Measurements from ENCODE around the gene MMP23B.
"Not testable (repeated sequence)": the region's sequence is repeated elsewhere in the genome, so short reads cannot be mapped to it uniquely, and the experiment has no call there.

The MMP23B gene

GRCh38 chr1:1662830-1663560 lies 31.0 kb downstream of the MMP23B start:
- not testable (repeated sequence) for ATAC-seq

GRCh38 chr1:1664318-1664717 lies 32.3 kb downstream of the MMP23B start:
- not testable (repeated sequence) for ATAC-seq, H3K4me3 Mint-ChIP-seq

More at GRCh38 chr1:1662830-1663560, 31.0 kb downstream of the MMP23B start:
- not testable (repeated sequence) for DNase-seq, H3K9me3 Mint-ChIP-seq, H3K27me3 Mint-ChIP-seq, H3K4me1 Mint-ChIP-seq, H3K4me3 Mint-ChIP-seq, H3K27ac Mint-ChIP-seq

GRCh38 chr1:1664941-1665814 lies 33.2 kb downstream of the MMP23B start:
- H3K4me3 Mint-ChIP-seq: no peak overlapping the region
- no peak overlapping the region for H3K27ac Mint-ChIP-seq
- DNase-seq: no peak
- no peaks in the 10 kb centered on the region for H3K4me1 Mint-ChIP-seq
- no peaks in the 10 kb centered on the region for H3K27me3 Mint-ChIP-seq
- no peaks in the 10 kb centered on the region for H3K9me3 Mint-ChIP-seq
- ATAC-seq: no peak

More at GRCh38 chr1:1664318-1664717, 32.3 kb downstream of the MMP23B start:
- not testable (repeated sequence) for H3K27ac Mint-ChIP-seq, H3K9me3 Mint-ChIP-seq, H3K4me1 Mint-ChIP-seq, H3K27me3 Mint-ChIP-seq, DNase-seq

- DNase-seq (peak in 1 of 2 donors; percentile 21), ATAC-seq (no peak)
These were observed 33.9 kb downstream of the MMP23B start for GRCh38 chr1:1665815-1666251.

GRCh38 chr1:1666526-1666925 lies 34.6 kb downstream of the MMP23B start:
- Mint-ChIP-seq H3K27me3 (no peaks in the 10 kb centered on the region), H3K4me3 (no peak overlapping the region), H3K27ac (no peak overlapping the region), H3K9me3 (no peaks in the 10 kb centered on the region), H3K4me1 (no peaks in the 10 kb centered on the region)
- ATAC-seq (no peak), DNase-seq (no peak)

More at GRCh38 chr1:1665815-1666251, 33.9 kb downstream of the MMP23B start:
- Mint-ChIP-seq H3K27me3 (no peaks in the 10 kb centered on the region), H3K27ac (no peak overlapping the region), H3K9me3 (no peaks in the 10 kb centered on the region), H3K4me1 (no peaks in the 10 kb centered on the region), H3K4me3 (no peak overlapping the region)

GRCh38 chr1:1669468-1670440 lies 37.8 kb downstream of the MMP23B start:
- no peak for DNase-seq
- no peak for ATAC-seq
- Mint-ChIP-seq H3K27me3 (no peaks in the 10 kb centered on the region), H3K27ac (no peak overlapping the region), H3K4me1 (peaks cover 4% of the 10 kb centered on the region), H3K9me3 (no peaks in the 10 kb centered on the region), H3K4me3 (no peak overlapping the region)

GRCh38 chr1:1670866-1671265 lies 38.9 kb downstream of the MMP23B start:
- no peaks in the 10 kb centered on the region for H3K27me3 Mint-ChIP-seq
- no peak overlapping the region for H3K4me3 Mint-ChIP-seq
- ATAC-seq (no peak), DNase-seq (no peak)
- H3K27ac Mint-ChIP-seq: peak overlapping the region in 1 of 2 donors; percentile 5
- no peaks in the 10 kb centered on the region for H3K9me3 Mint-ChIP-seq
- H3K4me1 Mint-ChIP-seq: peaks cover 5% of the 10 kb centered on the region

- DNase-seq (no peak), ATAC-seq (no peak)
- H3K9me3 Mint-ChIP-seq: no peaks in the 10 kb centered on the region
- no peak overlapping the region for H3K4me3 Mint-ChIP-seq
- H3K27me3 Mint-ChIP-seq: no peaks in the 10 kb centered on the region
- peaks cover 5% of the 10 kb centered on the region for H3K4me1 Mint-ChIP-seq
- peak overlapping the region in 1 of 2 donors; percentile 76 for H3K27ac Mint-ChIP-seq
These were observed 39.6 kb downstream of the MMP23B start for GRCh38 chr1:1671365-1672119.

GRCh38 chr1:1672181-1672965 lies 40.4 kb downstream of the MMP23B start:
- no peak overlapping the region for H3K27ac Mint-ChIP-seq
- H3K9me3 Mint-ChIP-seq: no peaks in the 10 kb centered on the region
- no peak for ATAC-seq
- no peak for DNase-seq
- H3K27me3 Mint-ChIP-seq: no peaks in the 10 kb centered on the region
- peaks cover 9% of the 10 kb centered on the region for H3K4me1 Mint-ChIP-seq
- no peak overlapping the region for H3K4me3 Mint-ChIP-seq

- H3K27me3 Mint-ChIP-seq, DNase-seq, H3K9me3 Mint-ChIP-seq, H3K4me3 Mint-ChIP-seq, ATAC-seq: not testable (repeated sequence)
- H3K27ac Mint-ChIP-seq: peak overlapping the region in 1 of 2 donors; percentile 54
- peaks cover 31% of the 10 kb centered on the region for H3K4me1 Mint-ChIP-seq
These were observed 42.8 kb downstream of the MMP23B start for GRCh38 chr1:1674806-1675205.

- H3K4me3 Mint-ChIP-seq, DNase-seq, H3K9me3 Mint-ChIP-seq, H3K27me3 Mint-ChIP-seq, ATAC-seq, H3K27ac Mint-ChIP-seq: not testable (repeated sequence)
- H3K4me1 Mint-ChIP-seq: peaks cover 31% of the 10 kb centered on the region
These were observed 43.2 kb downstream of the MMP23B start for GRCh38 chr1:1675218-1675617.

- not testable (repeated sequence) for H3K9me3 Mint-ChIP-seq, H3K27me3 Mint-ChIP-seq, DNase-seq, H3K27ac Mint-ChIP-seq, H3K4me3 Mint-ChIP-seq
- ATAC-seq: peak; percentile 13
- peaks cover 31% of the 10 kb centered on the region for H3K4me1 Mint-ChIP-seq
These were observed 44.1 kb downstream of the MMP23B start for GRCh38 chr1:1676087-1676486.

GRCh38 chr1:1677718-1678580 lies 46.0 kb downstream of the MMP23B start:
- DNase-seq: peak; percentile 46 to 54
- peak overlapping the region; percentile 77 to 96 for H3K4me3 Mint-ChIP-seq
- no peaks in the 10 kb centered on the region for H3K27me3 Mint-ChIP-seq

More at GRCh38 chr1:1677718-1678580, 46.0 kb downstream of the MMP23B start:
- Mint-ChIP-seq H3K9me3 (no peaks in the 10 kb centered on the region), H3K4me1 (peaks cover 31% of the 10 kb centered on the region), H3K27ac (peak overlapping the region; percentile 86 to 93)
- peak; percentile 68 for ATAC-seq

All from stimulated activated naive CD8-positive, alpha-beta T cell treated with anti-CD3 and anti-CD28 coated beads, Interleukin-15, amount 100 ng/mL, for 72 hours (primary cell).